ENCODE measurements around the gene TSC1.

DNA sequence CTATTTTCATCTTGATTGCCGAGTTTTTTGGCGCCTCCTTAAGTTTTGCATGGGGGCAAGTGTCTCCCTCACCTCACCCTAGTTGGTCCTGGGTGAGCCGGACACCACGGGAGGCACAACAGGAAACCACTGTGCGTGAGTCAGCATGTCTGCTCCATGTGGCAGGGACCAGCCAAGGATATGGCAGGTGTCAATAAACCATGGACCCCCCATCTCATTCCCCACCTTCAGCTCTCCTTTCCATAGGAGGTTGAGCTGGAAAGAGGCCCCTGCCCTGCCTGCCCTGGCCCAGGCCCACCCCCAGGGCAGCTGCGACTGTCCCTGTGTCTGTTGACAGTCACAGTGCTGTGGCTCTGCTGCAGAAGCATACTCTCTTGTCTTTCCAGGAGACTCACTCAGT lies 62.6 kb downstream of the TSC1 start:
- TF ChIP-seq, protein P1, sequence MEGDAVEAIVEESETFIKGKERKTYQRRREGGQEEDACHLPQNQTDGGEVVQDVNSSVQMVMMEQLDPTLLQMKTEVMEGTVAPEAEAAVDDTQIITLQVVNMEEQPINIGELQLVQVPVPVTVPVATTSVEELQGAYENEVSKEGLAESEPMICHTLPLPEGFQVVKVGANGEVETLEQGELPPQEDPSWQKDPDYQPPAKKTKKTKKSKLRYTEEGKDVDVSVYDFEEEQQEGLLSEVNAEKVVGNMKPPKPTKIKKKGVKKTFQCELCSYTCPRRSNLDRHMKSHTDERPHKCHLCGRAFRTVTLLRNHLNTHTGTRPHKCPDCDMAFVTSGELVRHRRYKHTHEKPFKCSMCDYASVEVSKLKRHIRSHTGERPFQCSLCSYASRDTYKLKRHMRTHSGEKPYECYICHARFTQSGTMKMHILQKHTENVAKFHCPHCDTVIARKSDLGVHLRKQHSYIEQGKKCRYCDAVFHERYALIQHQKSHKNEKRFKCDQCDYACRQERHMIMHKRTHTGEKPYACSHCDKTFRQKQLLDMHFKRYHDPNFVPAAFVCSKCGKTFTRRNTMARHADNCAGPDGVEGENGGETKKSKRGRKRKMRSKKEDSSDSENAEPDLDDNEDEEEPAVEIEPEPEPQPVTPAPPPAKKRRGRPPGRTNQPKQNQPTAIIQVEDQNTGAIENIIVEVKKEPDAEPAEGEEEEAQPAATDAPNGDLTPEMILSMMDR (IDR thresholded peaks at IDR 0.05), result no peak
- TF ChIP-seq POLR2A (IDR thresholded peaks at IDR 0.05) (no peak), EP300 (IDR thresholded peaks at IDR 0.05) (no peak), POLR2AphosphoS5 (IDR thresholded peaks at IDR 0.05) (no peak)
